CD4-positive, CD25-positive, alpha-beta regulatory T cell (primary cell): ENCODE measurements around the gene CAMTA1. TPM values are rescaled to one million over a fixed set of nuclear protein-coding genes. Genes with fewer than 3 reads are reported as not detected.

Experiments used
- ATAC-seq, 2 donors: fragments of 150-1000 bp; cut with Tn5 transposase; one replicate each; pipeline ENCODE4 v1.10.0; 2021; ENCODE audit warnings: low read depth in 2 of 2, moderate number of reproducible peaks in 2 of 2, moderate library complexity in 1 of 2
- DNase-seq, 3 donors: peaks; one replicate each; pipeline versions ENCODE4 v3.0.0 to v3.0.0-alpha.2; 2012 to 2022; ENCODE audit warnings: mixed read lengths in 1 of 3
- H3K27ac ChIP-seq: one replicate; pipeline ENCODE4 v1.7.0; 2013; ENCODE audit warnings: mild to moderate bottlenecking, low read length; ENCODE audit not compliant: insufficient read depth, poor library complexity, severe bottlenecking
- H3K27me3 ChIP-seq: one replicate; pipeline ENCODE4 v1.7.0; 2013; ENCODE audit warnings: low read length; ENCODE audit not compliant: control insufficient read depth, insufficient read depth
- H3K36me3 ChIP-seq: one replicate; pipeline ENCODE4 v1.7.0; 2013; ENCODE audit warnings: mild to moderate bottlenecking, low read length, moderate library complexity; ENCODE audit not compliant: control insufficient read depth, insufficient read depth
- H3K4me1 ChIP-seq: 2 replicates; pipeline ENCODE4 v1.7.0; 2013; ENCODE audit warnings: mild to moderate bottlenecking, low read length; ENCODE audit not compliant: insufficient read depth, control insufficient read depth, poor library complexity, severe bottlenecking
- H3K4me3 ChIP-seq: one replicate; pipeline ENCODE4 v1.7.0; 2013; ENCODE audit warnings: low read depth, mild to moderate bottlenecking, low read length, moderate library complexity
- H3K9me3 ChIP-seq, 2 experiments: 1 replicate in 1 of 2; 2 replicates in 1 of 2; pipeline ENCODE4 v1.7.0; 2013; ENCODE audit warnings: low read length in 2 of 2, mild to moderate bottlenecking in 1 of 2, moderate library complexity in 1 of 2; ENCODE audit not compliant: control insufficient read depth in 2 of 2
- H3K27ac Mint-ChIP-seq, 3 donors: one replicate each; pipeline ENCODE4 v1.8.0; 2020 to 2022; ENCODE audit warnings: mild to moderate bottlenecking in 3 of 3, mixed read lengths in 3 of 3, moderate library complexity in 2 of 3
- H3K27me3 Mint-ChIP-seq: one replicate; pipeline ENCODE4 v1.8.0; 2022; ENCODE audit warnings: mild to moderate bottlenecking, mixed read lengths
- H3K36me3 Mint-ChIP-seq: one replicate; pipeline ENCODE4 v1.8.0; 2020; ENCODE audit warnings: mixed read lengths
- H3K4me1 Mint-ChIP-seq, 4 donors: one replicate each; pipeline ENCODE4 v1.8.0; 2020 to 2022; ENCODE audit warnings: mixed read lengths in 4 of 4, mild to moderate bottlenecking in 1 of 4
- H3K4me3 Mint-ChIP-seq, 4 donors: one replicate each; pipeline ENCODE4 v1.8.0; 2020 to 2022; ENCODE audit warnings: mild to moderate bottlenecking in 4 of 4, mixed read lengths in 4 of 4, moderate library complexity in 3 of 4
- H3K9me3 Mint-ChIP-seq, 7 donors: one replicate each; pipeline ENCODE4 v1.8.0; 2020 to 2022; ENCODE audit warnings: mixed read lengths in 7 of 7, mild to moderate bottlenecking in 3 of 7, moderate library complexity in 2 of 7
- polyA plus RNA-seq, 4 donors: library from polyadenylated mRNA; unstranded; fragments of 300-500 nt; fragmentation: Illumina TruSeq; gene quantifications; one replicate each; pipeline ENCODE4 v1.2.3, GENCODE V29; 2021
- total RNA-seq: library from RNA; stranded (reverse); gene quantifications from one replicate; pipeline ENCODE4 v1.2.3, GENCODE V29; 2022

The CAMTA1 gene
- total and polyA plus RNA-seq, 5 donors from 2014 or later = 48.8 to 112 (median 80.0) TPM

DNA sequence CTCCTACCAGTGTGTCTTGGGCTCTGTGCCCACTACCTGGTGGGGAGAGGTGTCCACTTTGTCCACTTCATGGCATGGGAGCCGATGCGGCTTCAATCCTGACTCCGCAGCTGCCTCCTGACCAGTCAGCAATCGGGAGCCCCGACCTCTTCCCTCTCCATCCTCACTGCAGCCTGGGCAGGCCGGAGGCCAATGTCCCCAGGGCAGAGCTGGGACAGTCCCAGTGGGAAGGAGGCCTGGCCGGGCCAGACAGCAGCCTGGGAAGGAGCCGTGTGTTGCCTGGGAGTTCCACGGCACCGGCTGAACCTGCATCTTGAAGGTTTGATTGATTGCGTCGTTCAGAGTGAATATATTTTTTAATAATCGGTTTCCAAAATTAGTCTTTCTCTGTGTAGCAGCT lies 654.9 kb downstream of the CAMTA1 start:
- no peaks in the 10 kb centered on the region for H3K27me3 ChIP-seq
- H3K9me3 Mint-ChIP-seq = peaks cover 0 to 4% (median 0%) of the 10 kb centered on the region in 7 donors
- H3K27me3 Mint-ChIP-seq = no peaks in the 10 kb centered on the region
- H3K36me3 Mint-ChIP-seq = no peaks in the 10 kb centered on the region
- no peak overlapping the region for H3K4me3 ChIP-seq
- no peaks in the 10 kb centered on the region for H3K9me3 ChIP-seq
- DNase-seq (no peak), ATAC-seq (no peak)
- no peak overlapping the region for H3K4me3 Mint-ChIP-seq
- H3K4me1 ChIP-seq = no peaks in the 10 kb centered on the region
- H3K27ac ChIP-seq = no peak overlapping the region
- H3K4me1 Mint-ChIP-seq = no peaks in the 10 kb centered on the region
- H3K27ac Mint-ChIP-seq = no peak overlapping the region
- no peaks in the 10 kb centered on the region for H3K36me3 ChIP-seq

DNA sequence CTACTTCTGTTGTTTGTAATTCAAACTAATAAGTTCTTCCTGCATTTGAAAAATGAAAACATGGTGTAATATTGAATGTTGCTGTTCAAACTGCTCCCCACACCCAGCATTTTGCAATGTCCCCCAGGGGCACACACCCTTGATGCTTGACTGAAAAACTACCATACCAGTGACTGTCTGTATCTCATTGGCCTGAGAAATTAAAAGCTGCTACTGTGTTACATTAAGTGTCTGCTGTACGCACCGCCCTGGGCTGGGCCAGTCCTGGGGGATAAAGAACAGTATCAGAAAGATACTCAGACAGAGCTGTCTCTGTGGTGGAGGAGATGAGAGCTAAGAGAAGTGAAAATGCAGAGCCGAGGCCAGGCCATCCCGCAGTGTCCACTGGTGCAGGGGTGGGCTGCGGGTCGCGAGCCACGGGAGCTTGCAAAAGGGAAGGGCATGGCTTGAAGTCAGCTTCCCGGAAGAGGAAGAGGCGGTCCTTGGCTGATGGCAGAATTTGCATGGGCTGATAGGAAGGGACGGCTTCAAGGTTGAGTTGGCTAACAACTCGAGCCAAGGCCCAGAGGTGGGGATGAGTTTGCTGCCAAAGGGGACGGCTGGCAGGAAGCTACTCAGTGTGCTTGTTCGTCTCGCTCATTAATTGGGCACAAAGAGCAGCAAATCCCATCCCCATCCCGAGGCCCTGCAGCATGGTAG lies 656.0 kb downstream of the CAMTA1 start:
- H3K27me3 ChIP-seq = no peaks in the 10 kb centered on the region
- H3K9me3 ChIP-seq = no peaks in the 10 kb centered on the region
- Mint-ChIP-seq H3K4me3 (no peak overlapping the region), H3K9me3 (peaks cover 0 to 4% (median 0%) of the 10 kb centered on the region in 7 donors), H3K36me3 (no peaks in the 10 kb centered on the region), H3K27ac (no peak overlapping the region), H3K4me1 (no peaks in the 10 kb centered on the region), H3K27me3 (no peaks in the 10 kb centered on the region)
- ATAC-seq = no peak
- no peaks in the 10 kb centered on the region for H3K36me3 ChIP-seq
- H3K27ac ChIP-seq = no peak overlapping the region
- no peak overlapping the region for H3K4me3 ChIP-seq
- DNase-seq = no peak
- no peaks in the 10 kb centered on the region for H3K4me1 ChIP-seq

DNA sequence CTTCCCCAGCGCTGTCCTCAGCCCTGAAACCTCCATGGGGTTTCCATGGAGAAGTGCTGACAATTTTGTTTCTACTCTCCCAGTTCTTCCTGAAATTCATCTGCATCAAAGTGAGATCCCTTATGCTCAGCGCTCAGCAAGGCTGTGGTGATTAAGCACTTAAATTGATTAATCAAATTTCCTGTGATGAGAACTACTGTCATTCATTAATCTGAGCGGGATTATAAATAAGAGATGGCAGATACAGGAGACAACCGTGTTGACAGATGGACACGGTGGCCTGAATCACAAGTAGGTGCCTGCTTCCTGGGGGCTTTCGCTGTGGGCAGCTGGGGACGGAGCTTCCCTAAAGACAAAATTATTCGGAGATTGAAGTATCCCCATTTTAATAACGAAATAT lies 656.8 kb downstream of the CAMTA1 start:
- no peak for DNase-seq
- no peak for ATAC-seq
- no peaks in the 10 kb centered on the region for H3K27me3 ChIP-seq
- H3K4me1 Mint-ChIP-seq = no peaks in the 10 kb centered on the region
- H3K36me3 ChIP-seq = no peaks in the 10 kb centered on the region
- no peak overlapping the region for H3K4me3 ChIP-seq
- no peak overlapping the region for H3K27ac ChIP-seq
- H3K36me3 Mint-ChIP-seq = no peaks in the 10 kb centered on the region
- H3K9me3 ChIP-seq = no peaks in the 10 kb centered on the region
- H3K4me1 ChIP-seq = no peaks in the 10 kb centered on the region
- no peak overlapping the region for H3K4me3 Mint-ChIP-seq
- peaks cover 0 to 4% (median 0%) of the 10 kb centered on the region in 7 donors for H3K9me3 Mint-ChIP-seq
- H3K27me3 Mint-ChIP-seq = no peaks in the 10 kb centered on the region
- H3K27ac Mint-ChIP-seq = no peak overlapping the region

DNA sequence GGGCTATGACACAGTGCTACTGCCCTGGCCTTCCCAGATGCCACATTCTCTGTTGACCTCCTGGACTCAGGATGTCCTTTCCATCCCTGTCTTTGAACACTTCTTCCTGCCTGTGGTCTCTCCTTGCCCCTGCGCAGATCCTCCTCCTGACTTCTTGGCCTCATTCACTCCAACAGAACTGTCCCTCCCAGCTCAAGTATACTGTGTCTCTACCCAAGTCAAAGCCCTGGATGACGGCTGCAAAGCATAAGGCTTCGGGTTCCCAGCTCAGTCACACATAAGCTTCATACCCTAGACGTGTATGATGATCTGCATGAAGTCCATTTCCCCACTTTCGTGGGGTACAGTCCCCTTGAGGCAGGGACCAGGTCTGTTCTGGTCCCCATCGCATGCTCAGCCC lies 657.7 kb downstream of the CAMTA1 start:
- no peak overlapping the region for H3K27ac Mint-ChIP-seq
- H3K9me3 Mint-ChIP-seq = peaks cover 0 to 4% (median 0%) of the 10 kb centered on the region in 7 donors
- H3K27ac ChIP-seq = no peak overlapping the region
- ATAC-seq (no peak), DNase-seq (no peak)
- no peak overlapping the region for H3K4me3 Mint-ChIP-seq
- H3K4me3 ChIP-seq = no peak overlapping the region
- H3K36me3 Mint-ChIP-seq = no peaks in the 10 kb centered on the region
- no peaks in the 10 kb centered on the region for H3K4me1 Mint-ChIP-seq
- no peaks in the 10 kb centered on the region for H3K9me3 ChIP-seq
- no peaks in the 10 kb centered on the region for H3K27me3 ChIP-seq
- no peaks in the 10 kb centered on the region for H3K36me3 ChIP-seq
- H3K27me3 Mint-ChIP-seq = no peaks in the 10 kb centered on the region
- H3K4me1 ChIP-seq = no peaks in the 10 kb centered on the region

DNA sequence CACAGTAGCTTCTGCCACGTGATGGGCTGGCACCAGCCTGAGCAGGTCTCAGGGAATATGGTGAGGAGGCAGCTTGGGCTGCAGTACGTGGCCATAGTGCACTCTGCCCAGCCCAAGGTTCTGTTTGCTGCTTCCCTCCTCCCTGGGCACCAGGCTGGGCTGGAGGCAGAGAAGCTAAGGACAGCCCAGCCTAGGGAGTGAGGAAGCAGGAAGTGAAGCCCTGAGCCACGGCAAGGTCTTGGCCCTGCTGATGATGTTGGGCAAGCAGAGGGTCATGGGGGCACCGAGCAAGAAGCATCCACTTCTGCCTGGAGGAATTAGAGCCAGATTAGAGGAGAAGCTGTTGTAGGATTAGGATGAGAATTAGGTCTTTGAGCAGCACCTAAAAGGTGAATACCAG lies 659.1 kb downstream of the CAMTA1 start:
- Mint-ChIP-seq H3K27ac (no peak overlapping the region), H3K27me3 (no peaks in the 10 kb centered on the region), H3K36me3 (no peaks in the 10 kb centered on the region), H3K4me3 (no peak overlapping the region), H3K9me3 (peaks cover 0 to 4% (median 0%) of the 10 kb centered on the region in 7 donors), H3K4me1 (no peaks in the 10 kb centered on the region)
- Histone ChIP-seq H3K9me3 (no peaks in the 10 kb centered on the region), H3K36me3 (no peaks in the 10 kb centered on the region), H3K4me1 (no peaks in the 10 kb centered on the region), H3K27ac (no peak overlapping the region), H3K4me3 (no peak overlapping the region), H3K27me3 (no peaks in the 10 kb centered on the region)
- no peak for DNase-seq
- no peak for ATAC-seq

DNA sequence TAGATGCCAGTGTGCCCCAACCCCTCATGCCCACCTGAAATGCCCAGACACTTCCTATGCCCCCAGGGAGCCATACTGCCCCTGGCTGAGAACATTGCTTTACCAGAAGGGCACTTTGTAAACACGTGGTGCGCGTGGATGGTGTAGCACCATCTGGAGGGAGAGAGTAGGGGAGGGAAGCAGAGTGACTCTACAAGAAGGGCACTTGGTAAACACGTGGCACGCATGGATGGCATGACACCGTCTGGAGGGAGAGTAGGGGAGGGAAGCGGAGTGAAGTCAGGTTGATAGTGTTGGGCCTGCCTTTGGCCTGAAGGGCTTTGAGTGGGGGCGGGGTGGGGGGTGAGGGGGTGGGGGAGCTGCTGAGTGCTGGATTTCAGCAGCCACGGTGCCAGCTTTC lies 661.8 kb downstream of the CAMTA1 start:
- Histone ChIP-seq H3K4me1 (no peaks in the 10 kb centered on the region), H3K36me3 (no peaks in the 10 kb centered on the region), H3K27me3 (no peaks in the 10 kb centered on the region), H3K4me3 (no peak overlapping the region), H3K9me3 (no peaks in the 10 kb centered on the region), H3K27ac (no peak overlapping the region)
- H3K4me3 Mint-ChIP-seq = no peak overlapping the region
- ATAC-seq (no peak), DNase-seq (no peak)
- no peak overlapping the region for H3K27ac Mint-ChIP-seq
- H3K36me3 Mint-ChIP-seq = no peaks in the 10 kb centered on the region
- H3K27me3 Mint-ChIP-seq = no peaks in the 10 kb centered on the region
- H3K9me3 Mint-ChIP-seq = peaks cover 0 to 3% (median 0%) of the 10 kb centered on the region in 7 donors
- H3K4me1 Mint-ChIP-seq = no peaks in the 10 kb centered on the region

DNA sequence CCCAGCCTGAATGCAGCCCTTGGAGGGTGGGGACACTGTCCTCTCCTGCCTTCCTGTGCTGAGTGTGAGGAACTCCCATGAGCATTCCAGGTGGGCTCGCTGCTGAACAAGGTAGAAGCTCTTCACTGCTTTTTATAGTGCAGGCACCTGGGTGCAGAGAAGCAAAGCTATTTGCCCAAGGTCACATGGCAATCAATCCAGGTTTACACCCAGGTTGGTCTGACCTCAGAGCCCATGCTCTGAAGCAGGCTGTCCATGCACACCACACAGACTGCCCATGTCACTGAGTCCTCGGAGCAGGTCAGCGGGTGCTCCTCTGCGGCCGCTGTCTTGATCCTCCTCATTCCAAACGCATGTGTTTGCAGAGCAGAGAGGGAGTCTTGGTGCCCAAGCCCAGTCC lies 662.5 kb downstream of the CAMTA1 start:
- no peak overlapping the region for H3K27ac Mint-ChIP-seq
- no peaks in the 10 kb centered on the region for H3K4me1 ChIP-seq
- no peaks in the 10 kb centered on the region for H3K9me3 ChIP-seq
- no peaks in the 10 kb centered on the region for H3K36me3 Mint-ChIP-seq
- H3K27me3 ChIP-seq = no peaks in the 10 kb centered on the region
- ATAC-seq (no peak), DNase-seq (no peak)
- peaks cover 0 to 4% (median 0%) of the 10 kb centered on the region in 7 donors for H3K9me3 Mint-ChIP-seq
- H3K27ac ChIP-seq = no peak overlapping the region
- no peaks in the 10 kb centered on the region for H3K27me3 Mint-ChIP-seq
- H3K4me3 ChIP-seq = no peak overlapping the region
- no peaks in the 10 kb centered on the region for H3K4me1 Mint-ChIP-seq
- no peaks in the 10 kb centered on the region for H3K36me3 ChIP-seq
- no peak overlapping the region for H3K4me3 Mint-ChIP-seq

DNA sequence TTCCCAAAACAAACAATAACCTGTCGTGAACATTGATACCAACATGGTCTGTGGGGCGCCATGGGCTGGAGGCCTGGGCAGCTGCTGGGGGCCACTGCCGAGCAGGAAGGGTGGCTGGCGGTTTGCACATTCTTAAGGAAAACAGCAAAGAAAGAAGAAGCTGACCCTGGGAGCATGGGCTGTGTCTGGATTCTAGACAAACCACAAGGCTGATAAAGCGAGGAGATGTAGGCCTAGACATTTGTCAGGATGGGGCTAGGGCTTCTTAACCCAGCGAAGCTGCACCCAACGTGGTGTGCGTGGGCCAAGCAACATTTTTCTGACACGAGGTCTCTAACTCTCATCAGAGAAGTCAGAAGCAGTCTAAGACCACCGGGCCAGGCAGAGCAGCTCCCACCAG lies 663.7 kb downstream of the CAMTA1 start:
- ATAC-seq (no peak), DNase-seq (no peak)
- Histone ChIP-seq H3K9me3 (no peaks in the 10 kb centered on the region), H3K27me3 (no peaks in the 10 kb centered on the region), H3K4me3 (no peak overlapping the region), H3K27ac (no peak overlapping the region), H3K4me1 (no peaks in the 10 kb centered on the region), H3K36me3 (no peaks in the 10 kb centered on the region)
- Mint-ChIP-seq H3K4me3 (no peak overlapping the region), H3K27ac (no peak overlapping the region), H3K27me3 (no peaks in the 10 kb centered on the region), H3K36me3 (no peaks in the 10 kb centered on the region), H3K4me1 (no peaks in the 10 kb centered on the region), H3K9me3 (peaks cover 0 to 2% (median 0%) of the 10 kb centered on the region in 7 donors)
